ENCODE data around the gene JMJD1C. TPM values are rescaled to one million over a fixed set of nuclear protein-coding genes. Genes with fewer than 3 reads are reported as not detected.

The JMJD1C gene
- total RNA-seq, 2 experiments from 2014 or later: 389 to 399 TPM

DNA sequence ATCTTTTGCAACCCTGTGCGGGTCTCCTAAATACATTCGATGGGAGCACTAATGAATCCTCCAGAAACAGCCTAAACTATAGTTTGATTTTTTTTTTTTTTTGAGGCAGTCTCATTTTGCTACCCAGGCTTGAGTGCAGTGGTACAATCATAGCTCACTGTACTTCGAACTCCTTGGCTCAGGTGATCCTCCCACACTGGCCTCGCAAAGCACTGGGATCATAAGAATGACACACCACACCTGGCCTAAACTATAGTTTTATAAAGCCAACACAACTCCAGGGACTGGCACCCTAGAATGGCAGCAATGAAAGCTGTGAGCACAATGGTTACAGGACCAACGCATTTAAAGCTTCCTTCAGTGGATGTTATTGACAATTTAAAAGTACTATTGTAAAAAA is 14.5 kb upstream of the JMJD1C start:
- H3K4me3 ChIP-seq (ENCODE audit: low read length): no peak overlapping the region
- TF ChIP-seq, protein P1, sequence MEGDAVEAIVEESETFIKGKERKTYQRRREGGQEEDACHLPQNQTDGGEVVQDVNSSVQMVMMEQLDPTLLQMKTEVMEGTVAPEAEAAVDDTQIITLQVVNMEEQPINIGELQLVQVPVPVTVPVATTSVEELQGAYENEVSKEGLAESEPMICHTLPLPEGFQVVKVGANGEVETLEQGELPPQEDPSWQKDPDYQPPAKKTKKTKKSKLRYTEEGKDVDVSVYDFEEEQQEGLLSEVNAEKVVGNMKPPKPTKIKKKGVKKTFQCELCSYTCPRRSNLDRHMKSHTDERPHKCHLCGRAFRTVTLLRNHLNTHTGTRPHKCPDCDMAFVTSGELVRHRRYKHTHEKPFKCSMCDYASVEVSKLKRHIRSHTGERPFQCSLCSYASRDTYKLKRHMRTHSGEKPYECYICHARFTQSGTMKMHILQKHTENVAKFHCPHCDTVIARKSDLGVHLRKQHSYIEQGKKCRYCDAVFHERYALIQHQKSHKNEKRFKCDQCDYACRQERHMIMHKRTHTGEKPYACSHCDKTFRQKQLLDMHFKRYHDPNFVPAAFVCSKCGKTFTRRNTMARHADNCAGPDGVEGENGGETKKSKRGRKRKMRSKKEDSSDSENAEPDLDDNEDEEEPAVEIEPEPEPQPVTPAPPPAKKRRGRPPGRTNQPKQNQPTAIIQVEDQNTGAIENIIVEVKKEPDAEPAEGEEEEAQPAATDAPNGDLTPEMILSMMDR (IDR thresholded peaks at IDR 0.05): no peak
- no peaks in the 10 kb centered on the region for H3K27me3 ChIP-seq (ENCODE audit: control insufficient read depth in 1 of 2, insufficient read depth in 2 of 2, low read length in 2 of 2)
- Mint-ChIP-seq H3K36me3 (ENCODE audit: low read depth) (no peaks in the 10 kb centered on the region), H3K4me1 (ENCODE audit: low read depth) (peaks cover 51% of the 10 kb centered on the region), H3K4me3 (no peak overlapping the region), H3K27ac (no peak overlapping the region), H3K9me3 (no peaks in the 10 kb centered on the region), H3K27me3 (no peaks in the 10 kb centered on the region)
- peaks cover 0 to 4% of the 10 kb centered on the region in 2 experiments for H3K9me3 ChIP-seq (ENCODE audit: control insufficient read depth in 1 of 2, insufficient read depth in 1 of 2, low read length in 2 of 2)
- DNase-seq (no peak), ATAC-seq (ENCODE audit: poor library complexity) (no peak)
- peaks cover 4% of the 10 kb centered on the region for H3K4me1 ChIP-seq (ENCODE audit: insufficient read depth, low read length)
- CTCF ChIA-PET: no interaction called here
- H3K36me3 ChIP-seq (ENCODE audit: insufficient read depth, low read length): no peaks in the 10 kb centered on the region
- intact Hi-C loops (cut with DNase I, micrococcal nuclease): no loop called here
- POLR2A ChIA-PET: no interaction called here
- H3K27ac ChIP-seq (ENCODE audit: low read depth in 1 of 2, low read length in 2 of 2): no peak overlapping the region

DNA sequence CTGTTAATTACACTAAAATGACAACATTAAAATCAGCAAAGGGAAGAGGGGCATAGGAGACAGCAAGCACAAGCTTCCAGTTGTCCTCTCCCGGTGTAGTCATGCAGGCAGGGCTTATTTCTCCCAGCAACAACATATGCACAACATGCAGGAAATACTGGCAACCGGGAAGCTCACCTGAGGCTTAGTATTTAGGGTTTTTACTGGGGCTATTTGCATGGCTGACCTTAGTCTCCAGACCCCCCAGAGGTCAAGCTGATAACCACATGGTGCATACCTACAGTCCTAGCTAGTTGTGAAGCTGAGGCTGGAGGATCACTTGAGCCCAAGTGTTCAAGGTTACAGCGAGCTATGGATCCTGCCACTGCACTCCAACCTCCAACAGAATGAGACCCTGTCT is 12.8 kb upstream of the JMJD1C start:
- ChIA-PET POLR2A (no interaction called here), CTCF (no interaction called here)
- ATAC-seq (ENCODE audit: poor library complexity): no peak
- H3K27ac Mint-ChIP-seq: no peak overlapping the region
- H3K27me3 ChIP-seq (ENCODE audit: control insufficient read depth in 1 of 2, insufficient read depth in 2 of 2, low read length in 2 of 2): no peaks in the 10 kb centered on the region
- no peaks in the 10 kb centered on the region for H3K9me3 Mint-ChIP-seq
- H3K36me3 Mint-ChIP-seq (ENCODE audit: low read depth): no peaks in the 10 kb centered on the region
- H3K27me3 Mint-ChIP-seq: no peaks in the 10 kb centered on the region
- peaks cover 0 to 4% of the 10 kb centered on the region in 2 experiments for H3K9me3 ChIP-seq (ENCODE audit: control insufficient read depth in 1 of 2, insufficient read depth in 1 of 2, low read length in 2 of 2)
- peaks cover 4% of the 10 kb centered on the region for H3K4me1 ChIP-seq (ENCODE audit: insufficient read depth, low read length)
- no peak for DNase-seq
- H3K4me3 Mint-ChIP-seq: no peak overlapping the region
- no peak overlapping the region for H3K27ac ChIP-seq (ENCODE audit: low read depth in 1 of 2, low read length in 2 of 2)
- no peak overlapping the region for H3K4me3 ChIP-seq (ENCODE audit: low read length)
- H3K36me3 ChIP-seq (ENCODE audit: insufficient read depth, low read length): no peaks in the 10 kb centered on the region
- intact Hi-C loops (cut with DNase I, micrococcal nuclease): loop anchor here in 1 of 2 experiments (10.0 kb wide), 1 partner anchor 146 kb away; no protein-coding TSS in a partner anchor
- H3K4me1 Mint-ChIP-seq (ENCODE audit: low read depth): peaks cover 46% of the 10 kb centered on the region
- TF ChIP-seq, protein P1 (IDR thresholded peaks at IDR 0.05): no peak

DNA sequence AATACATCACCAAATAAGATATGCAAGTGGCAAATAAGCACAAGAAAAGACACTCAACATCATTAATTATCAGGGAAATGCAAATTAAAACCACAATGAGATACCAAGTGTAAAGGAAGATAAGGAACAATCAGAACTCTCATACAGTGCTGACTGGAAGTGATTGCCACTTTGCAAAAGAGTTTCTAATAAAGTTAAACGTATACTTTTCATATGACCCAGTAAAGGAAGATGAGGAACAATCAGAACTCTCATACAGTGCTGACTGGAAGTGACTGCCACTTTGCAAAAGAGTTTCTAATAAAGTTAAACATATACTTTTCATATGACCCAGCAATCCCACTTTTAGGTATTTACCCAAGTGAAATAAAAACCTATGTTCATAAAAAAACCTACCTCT is 12.2 kb upstream of the JMJD1C start:
- H3K27me3 ChIP-seq (ENCODE audit: control insufficient read depth in 1 of 2, insufficient read depth in 2 of 2, low read length in 2 of 2): no peaks in the 10 kb centered on the region
- H3K4me1 ChIP-seq (ENCODE audit: insufficient read depth, low read length): peaks cover 4% of the 10 kb centered on the region
- no peak overlapping the region for H3K27ac Mint-ChIP-seq
- no peaks in the 10 kb centered on the region for H3K36me3 Mint-ChIP-seq (ENCODE audit: low read depth)
- POLR2A ChIA-PET: no interaction called here
- H3K4me3 ChIP-seq (ENCODE audit: low read length): no peak overlapping the region
- DNase-seq (no peak), ATAC-seq (ENCODE audit: poor library complexity) (no peak)
- TF ChIP-seq, protein P1 (IDR thresholded peaks at IDR 0.05): no peak
- no peaks in the 10 kb centered on the region for H3K27me3 Mint-ChIP-seq
- CTCF ChIA-PET: no interaction called here
- H3K4me1 Mint-ChIP-seq (ENCODE audit: low read depth): peaks cover 42% of the 10 kb centered on the region
- H3K9me3 ChIP-seq (ENCODE audit: control insufficient read depth in 1 of 2, insufficient read depth in 1 of 2, low read length in 2 of 2): peaks cover 0 to 4% of the 10 kb centered on the region in 2 experiments
- no peak overlapping the region for H3K27ac ChIP-seq (ENCODE audit: low read depth in 1 of 2, low read length in 2 of 2)
- intact Hi-C loops (cut with DNase I, micrococcal nuclease): loop anchor here in 1 of 2 experiments (10.0 kb wide), 1 partner anchor 147 kb away; no protein-coding TSS in a partner anchor
- no peaks in the 10 kb centered on the region for H3K36me3 ChIP-seq (ENCODE audit: insufficient read depth, low read length)
- H3K9me3 Mint-ChIP-seq: no peaks in the 10 kb centered on the region
- no peak overlapping the region for H3K4me3 Mint-ChIP-seq

Data from CD4-positive, alpha-beta T cell (primary cell).